Body of pancreas (tissue), 4 donors: ENCODE data around the gene STOML2.

Source experiments
- POLR2A ChIP-seq, 3 donors: fragments of 450-650 bp; IDR thresholded peaks; one replicate each; pipeline ENCODE4 v1.6.1; 2016; ENCODE audit warnings: antibody characterized with exemption in 3 of 3, mild to moderate bottlenecking in 2 of 3
- TF ChIP-seq, protein P1 (sequence below), 7 experiments: fragments of 450-650 bp in 4 of 7; fragments of 200-600 bp in 3 of 7; sonication (generic) in 3 of 7; IDR thresholded peaks; one replicate each; pipeline ENCODE4 v1.5.1; 2016 to 2019; ENCODE audit warnings: antibody characterized with exemption in 7 of 7

DNA sequence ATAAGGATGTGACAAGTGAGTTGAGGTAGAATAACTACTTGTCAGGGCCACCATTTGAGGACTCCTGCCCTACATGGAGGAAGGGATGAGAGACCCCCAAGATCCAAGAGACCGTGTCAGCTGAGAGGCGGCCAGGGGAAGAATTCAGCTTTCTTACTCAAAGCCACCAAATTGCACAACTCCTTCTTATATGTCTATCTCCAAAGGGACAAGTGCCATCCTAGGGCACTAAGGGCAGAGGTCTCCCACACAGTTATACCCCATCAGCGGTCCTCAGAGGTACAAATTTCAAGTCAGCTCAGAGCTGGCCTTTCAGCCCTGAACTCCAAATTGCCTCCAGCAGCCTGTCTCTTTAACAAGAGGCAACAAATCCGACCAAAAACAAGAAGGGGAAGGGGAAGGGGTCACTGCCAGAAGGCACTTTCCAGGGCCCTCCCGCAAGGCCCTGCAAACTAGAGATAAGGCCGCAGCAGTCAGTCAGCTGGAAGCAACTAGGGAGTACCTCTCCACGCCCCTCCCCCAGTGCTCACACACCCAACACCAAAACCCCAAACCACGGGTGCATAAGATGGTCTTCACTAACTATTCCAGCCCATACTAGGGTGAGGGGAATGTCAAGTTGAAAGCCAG lies 6.1 kb upstream of the STOML2 start:
- TF ChIP-seq, protein P1, sequence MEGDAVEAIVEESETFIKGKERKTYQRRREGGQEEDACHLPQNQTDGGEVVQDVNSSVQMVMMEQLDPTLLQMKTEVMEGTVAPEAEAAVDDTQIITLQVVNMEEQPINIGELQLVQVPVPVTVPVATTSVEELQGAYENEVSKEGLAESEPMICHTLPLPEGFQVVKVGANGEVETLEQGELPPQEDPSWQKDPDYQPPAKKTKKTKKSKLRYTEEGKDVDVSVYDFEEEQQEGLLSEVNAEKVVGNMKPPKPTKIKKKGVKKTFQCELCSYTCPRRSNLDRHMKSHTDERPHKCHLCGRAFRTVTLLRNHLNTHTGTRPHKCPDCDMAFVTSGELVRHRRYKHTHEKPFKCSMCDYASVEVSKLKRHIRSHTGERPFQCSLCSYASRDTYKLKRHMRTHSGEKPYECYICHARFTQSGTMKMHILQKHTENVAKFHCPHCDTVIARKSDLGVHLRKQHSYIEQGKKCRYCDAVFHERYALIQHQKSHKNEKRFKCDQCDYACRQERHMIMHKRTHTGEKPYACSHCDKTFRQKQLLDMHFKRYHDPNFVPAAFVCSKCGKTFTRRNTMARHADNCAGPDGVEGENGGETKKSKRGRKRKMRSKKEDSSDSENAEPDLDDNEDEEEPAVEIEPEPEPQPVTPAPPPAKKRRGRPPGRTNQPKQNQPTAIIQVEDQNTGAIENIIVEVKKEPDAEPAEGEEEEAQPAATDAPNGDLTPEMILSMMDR (IDR thresholded peaks at IDR 0.05) = no peak
- no peak for TF ChIP-seq POLR2A (IDR thresholded peaks at IDR 0.05)
